ENCODE data around the gene NRG3.

The NRG3 gene

GRCh38 chr10:82874671-82875070 is 999.7 kb downstream of the NRG3 start:
- no peak for DNase-seq

GRCh38 chr10:82880776-82881290 is 1005.8 kb downstream of the NRG3 start:
- no peak for DNase-seq

GRCh38 chr10:82882722-82883121 is 1007.7 kb downstream of the NRG3 start:
- DNase-seq = no peak

- no peak for DNase-seq
These were observed 1008.6 kb downstream of the NRG3 start for GRCh38 chr10:82883603-82884002.

GRCh38 chr10:82887488-82887887 is 1012.5 kb downstream of the NRG3 start:
- peak; percentile 2 for DNase-seq

- DNase-seq = no peak
These were observed 1013.9 kb downstream of the NRG3 start for GRCh38 chr10:82888809-82889455.

- DNase-seq = no peak
These were observed 1014.7 kb downstream of the NRG3 start for GRCh38 chr10:82889728-82890127.

GRCh38 chr10:82890573-82890972 is 1015.6 kb downstream of the NRG3 start:
- no peak for DNase-seq

GRCh38 chr10:82908096-82908495 is 1033.1 kb downstream of the NRG3 start:
- no peak for DNase-seq

GRCh38 chr10:82908751-82909150 is 1033.8 kb downstream of the NRG3 start:
- no peak for DNase-seq

- DNase-seq = no peak
These were observed 1035.3 kb downstream of the NRG3 start for GRCh38 chr10:82910301-82910700.

GRCh38 chr10:82914655-82915136 is 1039.7 kb downstream of the NRG3 start:
- DNase-seq = no peak

- no peak for DNase-seq
These were observed 1041.9 kb downstream of the NRG3 start for GRCh38 chr10:82916941-82917340.

- no peak for DNase-seq
These were observed 1043.0 kb downstream of the NRG3 start for GRCh38 chr10:82918022-82918421.

GRCh38 chr10:82922046-82922445 is 1047.1 kb downstream of the NRG3 start:
- DNase-seq = no peak

- no peak for DNase-seq
These were observed 1047.8 kb downstream of the NRG3 start for GRCh38 chr10:82922755-82923154.

GRCh38 chr10:82924711-82925110 is 1049.7 kb downstream of the NRG3 start:
- DNase-seq = no peak

GRCh38 chr10:82925547-82925946 is 1050.6 kb downstream of the NRG3 start:
- DNase-seq = no peak

GRCh38 chr10:82932451-82932850 is 1057.5 kb downstream of the NRG3 start:
- no peak for DNase-seq

- no peak for DNase-seq
These were observed 1059.4 kb downstream of the NRG3 start for GRCh38 chr10:82934429-82934828.

GRCh38 chr10:82934947-82935346 is 1060.0 kb downstream of the NRG3 start:
- no peak for DNase-seq

GRCh38 chr10:82938331-82938730 is 1063.3 kb downstream of the NRG3 start:
- no peak for DNase-seq

- no peak for DNase-seq
These were observed 1067.5 kb downstream of the NRG3 start for GRCh38 chr10:82942286-82943099.

GRCh38 chr10:82943142-82943541 is 1068.1 kb downstream of the NRG3 start:
- no peak for DNase-seq
